Thyroid gland (tissue), 4 donors: ENCODE data around the gene SPTB. TPM values are rescaled to one million over a fixed set of nuclear protein-coding genes. Genes with fewer than 3 reads are reported as not detected.

Source experiments
- DNase-seq, 2 donors: peaks; one replicate each; pipeline ENCODE4 v3.0.0-alpha.2; 2019
- H3K27ac ChIP-seq, 3 donors: fragments of 200-600 bp; sonication (generic); 1 replicate in 2 of 3; 2 replicates in 1 of 3; pipeline ENCODE4 v1.5.1; 2016 to 2019; ENCODE audit warnings: mild to moderate bottlenecking in 1 of 3, moderate library complexity in 1 of 3
- H3K27me3 ChIP-seq: fragments of 200-600 bp; sonication (generic); one replicate; pipeline ENCODE4 v1.5.1; 2019
- H3K36me3 ChIP-seq, 2 donors: fragments of 200-600 bp; sonication (generic); one replicate each; pipeline ENCODE4 v1.5.1; 2016 to 2019
- H3K4me1 ChIP-seq, 2 donors: fragments of 200-600 bp; sonication (generic); one replicate each; pipeline ENCODE4 v1.5.1; 2017 to 2019
- H3K4me3 ChIP-seq, 3 donors: fragments of 200-600 bp; sonication (generic); replicated peaks in 1 of 3; 1 replicate in 2 of 3; 2 replicates in 1 of 3; pipeline ENCODE4 v1.5.1; 2016; ENCODE audit warnings: mild to moderate bottlenecking in 1 of 3
- H3K9me3 ChIP-seq: fragments of 200-600 bp; sonication (generic); one replicate; pipeline ENCODE4 v1.5.1; 2017
- CTCF ChIP-seq, 6 experiments: fragments of 200-600 bp in 3 of 6; fragments of 450-650 bp in 3 of 6; sonication (generic) in 3 of 6; IDR thresholded peaks; one replicate each; pipeline ENCODE4 v1.5.1; 2016 to 2019; ENCODE audit warnings: antibody characterized with exemption in 6 of 6, mild to moderate bottlenecking in 2 of 6, inconsistent platforms in 1 of 6, moderate library complexity in 1 of 6
- POLR2A ChIP-seq, 2 donors: fragments of 450-650 bp; IDR thresholded peaks; one replicate each; pipeline ENCODE4 v1.6.1; 2017; ENCODE audit warnings: antibody characterized with exemption in 2 of 2, mild to moderate bottlenecking in 2 of 2, moderate library complexity in 1 of 2
- WGBS, 2 donors: methylation state at CpG; one replicate each; pipeline ENCODE4 v1.1.5; 2017; 5-methylcytosine and 5-hydroxymethylcytosine counted together
- intact Hi-C: fragments of 100-400 bp; cut with DNase I; formaldehyde crosslinking; loops from one replicate; pipeline ENCODE4 v1.15.1; 2023
- total RNA-seq, 4 donors: library from RNA; depleted of rRNA; stranded (reverse); fragments of >200 nt; gene quantifications; one replicate each; pipeline ENCODE4 v1.2.3, GENCODE V29; 2016

The SPTB gene
- total RNA-seq, 4 donors from 2014 or later, result 0.33 to 1.9 (median 0.61) TPM

GRCh38 chr14:64705381-64706118 is 174.2 kb downstream of the SPTB start:
- 15 to 23% methylated on average over 15 to 18 of the region's 18 CpGs for WGBS, 2 donors
- TF ChIP-seq CTCF (IDR thresholded peaks at IDR 0.05), result no peak
- peak in 1 of 2 donors; percentile 4 for TF ChIP-seq POLR2A (IDR thresholded peaks at IDR 0.05)
- Histone ChIP-seq H3K9me3 (no peaks in the 10 kb centered on the region), H3K4me1 (peaks cover 54 to 75% of the 10 kb centered on the region in 2 donors), H3K36me3 (no peaks in the 10 kb centered on the region), H3K4me3 (peak overlapping the region; percentile 52 to 88 (median 71)), H3K27ac (peak overlapping the region; percentile 93 to 97 (median 94)), H3K27me3 (no peaks in the 10 kb centered on the region)
- intact Hi-C loops, result no loop called here
- peak in 1 of 2 donors; percentile 52 for DNase-seq

- Histone ChIP-seq H3K4me3 (peak overlapping the region; percentile 52 to 88 (median 71)), H3K36me3 (no peaks in the 10 kb centered on the region), H3K9me3 (no peaks in the 10 kb centered on the region), H3K27ac (peak overlapping the region; percentile 93 to 97 (median 94)), H3K4me1 (peaks cover 56 to 77% of the 10 kb centered on the region in 2 donors), H3K27me3 (no peaks in the 10 kb centered on the region)
- DNase-seq, result peak; percentile 67 to 74
- 0 to 1% methylated on average over 32 to 34 of the region's 51 CpGs for WGBS, 2 donors
- TF ChIP-seq CTCF (IDR thresholded peaks at IDR 0.05) (no peak), POLR2A (IDR thresholded peaks at IDR 0.05) (no peak)
- intact Hi-C loops, result no loop called here
These were observed 174.8 kb downstream of the SPTB start for GRCh38 chr14:64704743-64705380.

- 0% methylated on average over 7 to 12 of the region's 69 CpGs for WGBS, 2 donors
- TF ChIP-seq POLR2A (IDR thresholded peaks at IDR 0.05) (peak in 1 of 2 donors; percentile 97), CTCF (IDR thresholded peaks at IDR 0.05) (peak in 1 of 6 experiments; percentile 17)
- intact Hi-C loops, result no loop called here
- no peaks in the 10 kb centered on the region for H3K9me3 ChIP-seq
- H3K4me3 ChIP-seq, result peak within 1 kb of the TSS; percentile 52 to 88 (median 71)
- H3K36me3 ChIP-seq, result no peaks in the 10 kb centered on the region
- peak within 1 kb of the TSS; percentile 93 to 97 (median 94) for H3K27ac ChIP-seq
- H3K4me1 ChIP-seq, result peaks cover 54 to 79% of the 10 kb centered on the region in 2 donors
- no peaks in the 10 kb centered on the region for H3K27me3 ChIP-seq
- DNase-seq, result peak; percentile 90 to 92
These were observed 175.5 kb downstream of the SPTB start, which contains the start of gene PLEKHG3 for GRCh38 chr14:64704143-64704742. TSS of gene PLEKHG3 (plus strand) at chr14:64704424. CDS start at chr14:64727632, 23,208 bp downstream.

GRCh38 chr14:64703395-64704142 is 176.1 kb downstream of the SPTB start:
- TF ChIP-seq POLR2A (IDR thresholded peaks at IDR 0.05) (no peak), CTCF (IDR thresholded peaks at IDR 0.05) (no peak)
- peaks cover 54 to 79% of the 10 kb centered on the region in 2 donors for H3K4me1 ChIP-seq
- DNase-seq, result no peak
- 14 to 19% methylated on average over 25 to 26 of the region's 26 CpGs for WGBS, 2 donors
- peak overlapping the region; percentile 93 to 97 (median 94) for H3K27ac ChIP-seq
- no peaks in the 10 kb centered on the region for H3K9me3 ChIP-seq
- intact Hi-C loops, result no loop called here
- peak overlapping the region; percentile 12 to 71 (median 52) for H3K4me3 ChIP-seq
- no peaks in the 10 kb centered on the region for H3K27me3 ChIP-seq
- no peaks in the 10 kb centered on the region for H3K36me3 ChIP-seq
